HepG2 (cell line): Measurements from ENCODE around the gene HES1. TPM values are rescaled to one million over a fixed set of nuclear protein-coding genes. Genes with fewer than 3 reads are reported as not detected.

Experiments
- ATAC-seq: fragments of 200-7000 bp; cut with Tn5 transposase; 3 replicates; pipeline ENCODE4 v1.9.1; 2020; ENCODE audit warnings: mild to moderate bottlenecking, moderate library complexity
- BruUV-seq: library from RNA; stranded (reverse); fragments of 400-500 nt; replicated peaks from 2 replicates; lab custom pipeline; 2021; lab: Mats Ljungman, UMichigan
- CTCF ChIA-PET: fragments of 300-600 bp; formaldehyde crosslinking; extraction: SDS; loops from one replicate; lab custom pipeline; 2021; ENCODE audit warnings: low total read pairs, inconsistent platforms, low intra/inter-chr PET ratio; lab: Yijun Ruan, JAX
- POLR2A ChIA-PET: fragments of 350-600 bp; sonication (Branson Sonifier 250); formaldehyde crosslinking; loops from one replicate; lab custom pipeline; 2020; ENCODE audit warnings: antibody characterized with exemption, inconsistent platforms; lab: Yijun Ruan, JAX
- DNase-seq: peaks from one replicate; pipeline ENCODE4 v3.0.0-alpha.2; 2015; ENCODE audit warnings: low spot score
- FAIRE-seq: peaks from 3 replicates; lab custom pipeline; 2011; peaks lifted over from hg19 to GRCh38; lab: Jason Lieb, UNC
- H2AFZ ChIP-seq: one replicate; pipeline ENCODE4 v1.6.1; 2011; ENCODE audit warnings: low read length, inconsistent platforms
- H3K27ac ChIP-seq: fragments of 300-600 bp; 3 replicates; pipeline ENCODE4 v1.8.0; 2011; ENCODE audit warnings: mixed run types, mild to moderate bottlenecking, mixed read lengths, low read length, inconsistent platforms; ENCODE audit not compliant: insufficient read depth; ENCODE audit errors: extremely low read length
- H3K27me3 ChIP-seq, 2 experiments: fragments of 200-600 bp in 1 of 2; 2 replicates in 1 of 2; 3 replicates in 1 of 2; pipeline versions ENCODE4 v1.6.0 to v1.8.0; 2011; ENCODE audit warnings: low read length in 2 of 2, mild to moderate bottlenecking in 2 of 2, moderate library complexity in 2 of 2, inconsistent platforms in 1 of 2; ENCODE audit not compliant: insufficient read depth in 2 of 2, control insufficient read depth in 1 of 2
- H3K36me3 ChIP-seq, 2 experiments: fragments of 200-600 bp in 1 of 2; replicated peaks in 1 of 2; 2 replicates in 1 of 2; 3 replicates in 1 of 2; pipeline versions ENCODE4 v1.5.1 to v1.8.0; 2011; ENCODE audit warnings: low read length in 2 of 2, inconsistent platforms in 1 of 2; ENCODE audit not compliant: insufficient read depth in 2 of 2, control insufficient read depth in 1 of 2
- H3K4me1 ChIP-seq: 2 replicates; pipeline ENCODE4 v1.5.1; 2012; ENCODE audit warnings: low read length, inconsistent platforms; ENCODE audit not compliant: insufficient read depth
- H3K4me2 ChIP-seq: 2 replicates; pipeline ENCODE4 v1.6.0; 2011; ENCODE audit warnings: low read depth, low read length, inconsistent platforms
- H3K4me3 ChIP-seq, 3 experiments: fragments of 200-600 bp in 1 of 3; sonication (generic), shearing (Covaris generic) in 1 of 3; replicated peaks in 1 of 3; 2 replicates each; pipeline ENCODE4 v1.5.1; 2011 to 2016; ENCODE audit warnings: low read length in 3 of 3, inconsistent platforms in 2 of 3, low read depth in 2 of 3, mild to moderate bottlenecking in 2 of 3, control low read depth in 1 of 3, mixed read lengths in 1 of 3; ENCODE audit not compliant: insufficient read depth in 1 of 3
- H3K79me2 ChIP-seq: one replicate; pipeline ENCODE4 v1.6.1; 2011; ENCODE audit warnings: low read length, inconsistent platforms; ENCODE audit not compliant: insufficient read depth
- H3K9ac ChIP-seq: 2 replicates; pipeline ENCODE4 v1.6.0; 2011; ENCODE audit warnings: mild to moderate bottlenecking, low read depth, low read length, inconsistent platforms; ENCODE audit not compliant: insufficient read depth
- H3K9me3 ChIP-seq: 2 replicates; pipeline ENCODE4 v1.5.1; 2012; ENCODE audit warnings: mild to moderate bottlenecking, low read length
- H4K20me1 ChIP-seq: 2 replicates; pipeline ENCODE4 v1.6.0; 2011; ENCODE audit warnings: inconsistent platforms, mild to moderate bottlenecking, low read length, moderate library complexity; ENCODE audit not compliant: insufficient read depth
- CBX2 ChIP-seq, 2 experiments: fragments of 200-600 bp in 1 of 2; sonication (generic); formaldehyde crosslinking in 1 of 2; IDR thresholded peaks; 2 replicates each; pipeline versions ENCODE4 v1.7.0 to v1.8.1; 2018 to 2022; ENCODE audit warnings: low read depth in 2 of 2, low read length in 1 of 2, mild to moderate bottlenecking in 1 of 2, missing genetic modification reagents in 1 of 2
- CREM ChIP-seq, 2 experiments: sonication (generic) in 1 of 2; formaldehyde crosslinking in 1 of 2; IDR thresholded peaks; 2 replicates each; pipeline versions ENCODE4 v1.4.0 to v1.6.1; 2016 to 2020; ENCODE audit warnings: antibody characterized with exemption in 1 of 2, mild to moderate bottlenecking in 1 of 2, missing genetic modification reagents in 1 of 2
- DRAP1 ChIP-seq: IDR thresholded peaks from 2 replicates; pipeline ENCODE4 v1.6.1; 2016; ENCODE audit warnings: missing genetic modification reagents, missing compliant biosample characterization
- EP300 ChIP-seq, 3 experiments: sonication (generic) in 1 of 3; formaldehyde crosslinking in 1 of 3; IDR thresholded peaks; 2 replicates each; pipeline versions ENCODE4 v1.5.1 to v1.6.1; 2011 to 2020; ENCODE audit warnings: low read depth in 2 of 3, low read length in 2 of 3, borderline replicate concordance in 1 of 3, improper control_type of control experiment in 1 of 3, mild to moderate bottlenecking in 1 of 3, missing genetic modification reagents in 1 of 3, moderate library complexity in 1 of 3
- FOSL2 ChIP-seq: sonication (generic); formaldehyde crosslinking; IDR thresholded peaks from 2 replicates; pipeline ENCODE4 v1.4.0; 2020; ENCODE audit warnings: missing genetic modification reagents
- GZF1 ChIP-seq: sonication (generic); formaldehyde crosslinking; IDR thresholded peaks from 2 replicates; pipeline ENCODE4 v1.5.1; 2020; ENCODE audit warnings: mild to moderate bottlenecking, missing genetic modification reagents
- HMG20B ChIP-seq: conservative IDR thresholded peaks from 2 replicates; pipeline ENCODE4 v1.6.1; 2016; ENCODE audit warnings: missing genetic modification reagents, missing compliant biosample characterization
- KAT8 ChIP-seq: IDR thresholded peaks from 2 replicates; pipeline ENCODE4 v1.6.1; 2016; ENCODE audit warnings: missing genetic modification reagents, missing compliant biosample characterization
- KMT2A ChIP-seq: sonication (generic); formaldehyde crosslinking; IDR thresholded peaks from 2 replicates; pipeline ENCODE4 v1.4.0; 2020; ENCODE audit warnings: missing genetic modification reagents
- MAFF ChIP-seq: IDR thresholded peaks from 2 replicates; pipeline ENCODE4 v1.6.1; 2011; ENCODE audit warnings: low read depth, low read length, improper control_type of control experiment
- MEF2D ChIP-seq: sonication (generic); formaldehyde crosslinking; IDR thresholded peaks from 2 replicates; pipeline ENCODE4 v1.5.1; 2020; ENCODE audit warnings: mild to moderate bottlenecking, missing genetic modification reagents
- POLR2G ChIP-seq: fragments of 200-400 bp; formaldehyde crosslinking; IDR thresholded peaks from 2 replicates; pipeline ENCODE4 v1.6.1; 2018; ENCODE audit warnings: mild to moderate bottlenecking, low read depth, low read length, moderate library complexity
- REPIN1 ChIP-seq: sonication (generic); formaldehyde crosslinking; IDR thresholded peaks from 2 replicates; pipeline ENCODE4 v1.8.0; 2022; ENCODE audit warnings: missing genetic modification reagents, low read depth, mild to moderate bottlenecking, borderline replicate concordance
- SMYD3 ChIP-seq: sonication (generic); formaldehyde crosslinking; IDR thresholded peaks from 2 replicates; pipeline ENCODE4 v1.8.1; 2023; ENCODE audit warnings: mild to moderate bottlenecking, missing genetic modification reagents
- ZBTB37 ChIP-seq: sonication (generic); formaldehyde crosslinking; IDR thresholded peaks from 2 replicates; pipeline ENCODE4 v1.4.0; 2020; ENCODE audit warnings: mild to moderate bottlenecking, missing genetic modification reagents
- ZNF256 ChIP-seq: sonication (generic); formaldehyde crosslinking; conservative IDR thresholded peaks from 2 replicates; pipeline ENCODE4 v1.4.0; 2020; ENCODE audit warnings: missing genetic modification reagents
- ZNF574 ChIP-seq: sonication (generic); formaldehyde crosslinking; IDR thresholded peaks from 2 replicates; pipeline ENCODE4 v1.4.0; 2020; ENCODE audit warnings: missing genetic modification reagents
- ZNF768 ChIP-seq: sonication (generic); formaldehyde crosslinking; IDR thresholded peaks from 2 replicates; pipeline ENCODE4 v1.4.0; 2020; ENCODE audit warnings: missing genetic modification reagents
- WGBS: methylation state at CpG from one replicate; pipeline ENCODE4 v1.1.6; 2017; ENCODE audit warnings: low lambda C conversion rate; 5-methylcytosine and 5-hydroxymethylcytosine counted together
- in situ Hi-C: cut with HindIII; loops from 2 replicates; pipeline ENCODE4 v1.10.0; 2017; ENCODE audit warnings: low pct_unique_long_range_greater_than_20kb; ENCODE audit not compliant: extremely low pct_ligation_motif_present
- intact Hi-C: fragments of 100-400 bp; cut with micrococcal nuclease; formaldehyde crosslinking; loops from one replicate; pipeline ENCODE4 v1.10.0; 2022; ENCODE audit not compliant: unreplicated experiment
- polyA plus RNA-seq, 8 experiments: library from polyadenylated mRNA; depleted of rRNA in 3 of 8; stranded (reverse) in 7 of 8; unstranded in 1 of 8; fragments of >200 nt; fragmentation: Illumina TruSeq in 4 of 8; extraction: Trizol in 4 of 8; gene quantifications; 2 replicates each; pipeline versions ENCODE4 v1.2.1 to v1.2.3, GENCODE V29; 2011 to 2016; ENCODE audit warnings: low read depth in 4 of 8, missing spikeins in 1 of 8, mixed read lengths in 1 of 8; ENCODE audit not compliant: insufficient read depth in 1 of 8
- total RNA-seq, 5 experiments: library from RNA; depleted of rRNA; stranded (reverse); fragments of >200 nt; fragmentation: Illumina TruSeq; extraction: Trizol; gene quantifications; 2 replicates each; pipeline ENCODE4 v1.2.3, GENCODE V29; 2016; ENCODE audit warnings: low read depth in 1 of 5

The HES1 gene
- total and polyA plus RNA-seq, 2 of the 13 experiments (the other 11 are each of a cell fraction or from before 2014, with no cell fraction given): 15.4 to 19.8 TPM

- Histone ChIP-seq H3K36me3 (peaks cover 0 to 2% of the 10 kb centered on the region in 2 experiments; a peak in 1 of 5 replicates), H3K9ac (peak overlapping the region; percentile 71), H3K4me1 (peaks cover 63% of the 10 kb centered on the region), H4K20me1 (peaks cover 19% of the 10 kb centered on the region; the same call in 1 of the 2 replicates), H3K9me3 (no peaks in the 10 kb centered on the region), H3K79me2 (peaks cover 24% of the 10 kb centered on the region), H3K27me3 (no peaks in the 10 kb centered on the region; a peak in 1 of 5 replicates), H3K4me3 (peak overlapping the region; percentile 33 to 70 (median 47)), H3K27ac (peak overlapping the region; percentile 85), H2AFZ (no peak overlapping the region), H3K4me2 (peak overlapping the region; percentile 87)
- FAIRE-seq (peak; percentile 61), ATAC-seq (peak; percentile 1; the same call in 2 of the 3 replicates), DNase-seq (peak; percentile 87)
- in situ Hi-C loops (loop anchor here (10.0 kb wide), 1 partner anchor 59 kb away; no protein-coding TSS in a partner anchor), intact Hi-C loops (loop anchor here (1.0 to 10.0 kb wide), 5 partner anchors 9 to 539 kb away; partner anchors contain the start of gene OPA1)
- 4% methylated on average over 9 of the region's 41 CpGs for WGBS
- ChIA-PET POLR2A (interaction anchor here (0.8 to 11.5 kb wide), 21 partner anchors 8 to 422 kb away, joined by 3 to 128 read pairs (median 8); no protein-coding TSS in a partner anchor), CTCF (no interaction called here)
- no TSS peak for BruUV-seq
- TF ChIP-seq FOSL2 (CRISPR knock-in tag) (peak; percentile 41; the same call in 1 of the 2 replicates), KMT2A (CRISPR knock-in tag) (0 out of 2 replicates have a peak, but pooled peaks have one; percentile 27), KAT8 (CRISPR knock-in tag) (peak; percentile 57; the same call in 1 of the 2 replicates), GZF1 (CRISPR knock-in tag) (0 out of 2 replicates have a peak, but pooled peaks have one; percentile 40), EP300 (IDR thresholded peaks at IDR 0.05; ENCODE audit: low read depth in 2 of 2, low read length in 2 of 2) (peak in 1 of 2 experiments; percentile 49; a peak in 1 of 4 replicates), EP300 (CRISPR knock-in tag; IDR thresholded peaks at IDR 0.05; ENCODE audit: borderline replicate concordance) (peak; percentile 60), ZNF574 (peak; percentile 61), CBX2 (IDR thresholded peaks at IDR 0.05; ENCODE audit: low read depth, low read length) (no peak), CBX2 (CRISPR knock-in tag; IDR thresholded peaks at IDR 0.05; ENCODE audit: low read depth) (no peak), CREM (IDR thresholded peaks at IDR 0.05) (0 out of 2 replicates have a peak, but pooled peaks have one; percentile 14), CREM (CRISPR knock-in tag; IDR thresholded peaks at IDR 0.05) (no peak), HMG20B (CRISPR knock-in tag) (peak; percentile 56; the same call in 1 of the 2 replicates), DRAP1 (CRISPR knock-in tag) (no peak; the same call in 1 of the 2 replicates), SMYD3 (CRISPR knock-in tag) (0 out of 2 replicates have a peak, but pooled peaks have one; percentile 30), ZBTB37 (CRISPR knock-in tag) (peak; percentile 13; the same call in 1 of the 2 replicates), REPIN1 (CRISPR knock-in tag) (peak; percentile 45; the same call in 1 of the 2 replicates), MEF2D (no peak), ZNF768 (CRISPR knock-in tag) (no peak), POLR2G (peak; percentile 71), ZNF256 (CRISPR knock-in tag) (no peak), MAFF (no peak)
Measured at GRCh38 chr3:194133661-194134230, 2.2 kb upstream of the HES1 start.
